WTC11 (cell line): Measurements from ENCODE around the gene LDLRAD3. TPM values are rescaled to one million over a fixed set of nuclear protein-coding genes. Genes with fewer than 3 reads are reported as not detected.

Experiments used
- ATAC-seq: fragments of 200-7000 bp; cut with Tn5 transposase; 2 replicates; pipeline ENCODE4 v1.10.0; 2021; ENCODE audit warnings: mild to moderate bottlenecking, moderate library complexity
- CTCF ChIA-PET: fragments of 300-600 bp; sonication (Branson Sonifier 250); formaldehyde crosslinking; loops from one replicate; lab custom pipeline; 2021; ENCODE audit warnings: antibody characterized with exemption; lab: Charles Lee
- POLR2A ChIA-PET: fragments of 350-600 bp; sonication (Branson Sonifier 250); formaldehyde crosslinking; loops from one replicate; lab custom pipeline; 2021; ENCODE audit warnings: antibody characterized with exemption; lab: Charles Lee
- DNase-seq: peaks from one replicate; pipeline ENCODE4 v3.0.0; 2021; ENCODE audit warnings: low spot score
- H3K27ac Mint-ChIP-seq: 2 replicates; pipeline ENCODE4 v1.8.0; 2021; ENCODE audit warnings: mixed read lengths
- H3K27me3 Mint-ChIP-seq: 2 replicates; pipeline ENCODE4 v1.8.0; 2021; ENCODE audit warnings: low read depth, mild to moderate bottlenecking, moderate library complexity, mixed read lengths
- H3K36me3 Mint-ChIP-seq: 2 replicates; pipeline ENCODE4 v1.8.0; 2021; ENCODE audit warnings: mixed read lengths
- H3K4me1 Mint-ChIP-seq: 2 replicates; pipeline ENCODE4 v1.8.0; 2022; ENCODE audit warnings: mixed read lengths
- H3K4me3 Mint-ChIP-seq: 2 replicates; pipeline ENCODE4 v1.8.0; 2021; ENCODE audit warnings: mild to moderate bottlenecking, moderate library complexity, mixed read lengths
- H3K9me3 Mint-ChIP-seq: 2 replicates; pipeline ENCODE4 v1.8.0; 2021; ENCODE audit warnings: mixed read lengths
- CREB1 ChIP-seq: sonication (generic); formaldehyde crosslinking; IDR thresholded peaks from 2 replicates; pipeline ENCODE4 v1.8.0; 2023; ENCODE audit warnings: mild to moderate bottlenecking, missing genetic modification reagents
- ELF4 ChIP-seq: sonication (generic); formaldehyde crosslinking; IDR thresholded peaks from 2 replicates; pipeline ENCODE4 v1.8.1; 2022; ENCODE audit warnings: low read depth, mild to moderate bottlenecking, moderate library complexity, missing genetic modification reagents
- ESRRA ChIP-seq: sonication (generic); formaldehyde crosslinking; IDR thresholded peaks from 2 replicates; pipeline ENCODE4 v1.8.1; 2022; ENCODE audit warnings: mild to moderate bottlenecking, missing genetic modification reagents, borderline replicate concordance
- NFYB ChIP-seq: sonication (generic); formaldehyde crosslinking; conservative IDR thresholded peaks from 2 replicates; pipeline ENCODE4 v1.8.0; 2022; ENCODE audit warnings: low read depth, missing genetic modification reagents
- total RNA-seq: library from RNA; stranded (reverse); gene quantifications from 3 replicates; pipeline ENCODE4 v1.2.3, GENCODE V29; 2021
- TF ChIP-seq, protein P1 (sequence below): sonication (generic); formaldehyde crosslinking; IDR thresholded peaks from 2 replicates; pipeline ENCODE4 v1.8.1; 2023; ENCODE audit warnings: mild to moderate bottlenecking, missing genetic modification reagents
- TF ChIP-seq, protein P2 (sequence below): fragments of 250-450 bp; sonication (Bioruptor Pico); IDR thresholded peaks from 2 replicates; pipeline ENCODE4 v1.9.0; 2021; ENCODE audit warnings: mild to moderate bottlenecking, borderline replicate concordance
- TF ChIP-seq, protein P3 (sequence below): sonication (generic); formaldehyde crosslinking; IDR thresholded peaks from 2 replicates; pipeline ENCODE4 v1.8.1; 2023; ENCODE audit warnings: mild to moderate bottlenecking, missing genetic modification reagents, moderate library complexity
- TF ChIP-seq, protein P4 (sequence below): sonication (generic); formaldehyde crosslinking; IDR thresholded peaks from 2 replicates; pipeline ENCODE4 v1.8.0; 2023; ENCODE audit warnings: mild to moderate bottlenecking, missing genetic modification reagents
- TF ChIP-seq, protein P5 (sequence below): sonication (generic); formaldehyde crosslinking; conservative IDR thresholded peaks from 2 replicates; pipeline ENCODE4 v1.8.1; 2023; ENCODE audit warnings: mild to moderate bottlenecking, low read depth, missing genetic modification reagents, moderate library complexity
- TF ChIP-seq, protein P6 (sequence below): sonication (generic); formaldehyde crosslinking; IDR thresholded peaks from 2 replicates; pipeline ENCODE4 v1.8.0; 2023; ENCODE audit warnings: missing genetic modification reagents
- TF ChIP-seq, protein P7 (sequence below): sonication (generic); formaldehyde crosslinking; IDR thresholded peaks from 2 replicates; pipeline ENCODE4 v1.8.0; 2022; ENCODE audit warnings: mild to moderate bottlenecking, missing genetic modification reagents

LDLRAD3 gene
- total RNA-seq, 1 experiment from 2014 or later: 14.5 TPM

DNA sequence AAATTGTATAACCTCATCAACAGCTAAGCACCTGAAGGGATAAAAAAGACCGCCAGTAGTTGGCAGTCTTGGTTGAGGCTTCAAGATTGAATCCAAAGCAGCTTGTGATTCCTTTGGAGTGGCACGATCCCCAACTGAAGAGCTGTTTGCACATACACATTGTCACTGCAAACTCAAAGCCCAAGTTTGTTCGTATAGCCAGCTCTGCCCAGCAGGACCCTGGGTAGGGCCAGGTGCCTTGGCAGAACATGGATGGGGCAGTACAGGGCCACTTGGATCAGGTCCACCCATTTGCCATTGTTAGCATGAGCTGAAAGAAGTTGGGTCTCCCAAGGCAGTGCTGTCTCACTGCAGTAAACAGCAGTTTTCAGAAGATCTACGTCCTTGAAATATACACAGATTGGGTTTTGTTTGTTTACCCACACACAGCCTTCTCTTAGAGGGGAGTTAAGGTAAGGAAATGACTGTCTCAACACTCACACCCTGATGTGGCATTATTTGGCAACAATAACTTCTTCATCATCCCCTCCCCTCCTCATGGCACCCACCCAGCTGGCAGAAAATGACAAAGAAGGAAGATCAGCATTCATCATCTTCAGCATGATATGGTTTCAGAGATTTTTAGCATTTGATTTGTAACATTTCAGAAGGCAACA is 212.4 kb downstream of the LDLRAD3 start (continued):
- TF ChIP-seq, protein P1, sequence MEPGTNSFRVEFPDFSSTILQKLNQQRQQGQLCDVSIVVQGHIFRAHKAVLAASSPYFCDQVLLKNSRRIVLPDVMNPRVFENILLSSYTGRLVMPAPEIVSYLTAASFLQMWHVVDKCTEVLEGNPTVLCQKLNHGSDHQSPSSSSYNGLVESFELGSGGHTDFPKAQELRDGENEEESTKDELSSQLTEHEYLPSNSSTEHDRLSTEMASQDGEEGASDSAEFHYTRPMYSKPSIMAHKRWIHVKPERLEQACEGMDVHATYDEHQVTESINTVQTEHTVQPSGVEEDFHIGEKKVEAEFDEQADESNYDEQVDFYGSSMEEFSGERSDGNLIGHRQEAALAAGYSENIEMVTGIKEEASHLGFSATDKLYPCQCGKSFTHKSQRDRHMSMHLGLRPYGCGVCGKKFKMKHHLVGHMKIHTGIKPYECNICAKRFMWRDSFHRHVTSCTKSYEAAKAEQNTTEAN (CRISPR knock-in tag): no peak
- TF ChIP-seq, protein P2, sequence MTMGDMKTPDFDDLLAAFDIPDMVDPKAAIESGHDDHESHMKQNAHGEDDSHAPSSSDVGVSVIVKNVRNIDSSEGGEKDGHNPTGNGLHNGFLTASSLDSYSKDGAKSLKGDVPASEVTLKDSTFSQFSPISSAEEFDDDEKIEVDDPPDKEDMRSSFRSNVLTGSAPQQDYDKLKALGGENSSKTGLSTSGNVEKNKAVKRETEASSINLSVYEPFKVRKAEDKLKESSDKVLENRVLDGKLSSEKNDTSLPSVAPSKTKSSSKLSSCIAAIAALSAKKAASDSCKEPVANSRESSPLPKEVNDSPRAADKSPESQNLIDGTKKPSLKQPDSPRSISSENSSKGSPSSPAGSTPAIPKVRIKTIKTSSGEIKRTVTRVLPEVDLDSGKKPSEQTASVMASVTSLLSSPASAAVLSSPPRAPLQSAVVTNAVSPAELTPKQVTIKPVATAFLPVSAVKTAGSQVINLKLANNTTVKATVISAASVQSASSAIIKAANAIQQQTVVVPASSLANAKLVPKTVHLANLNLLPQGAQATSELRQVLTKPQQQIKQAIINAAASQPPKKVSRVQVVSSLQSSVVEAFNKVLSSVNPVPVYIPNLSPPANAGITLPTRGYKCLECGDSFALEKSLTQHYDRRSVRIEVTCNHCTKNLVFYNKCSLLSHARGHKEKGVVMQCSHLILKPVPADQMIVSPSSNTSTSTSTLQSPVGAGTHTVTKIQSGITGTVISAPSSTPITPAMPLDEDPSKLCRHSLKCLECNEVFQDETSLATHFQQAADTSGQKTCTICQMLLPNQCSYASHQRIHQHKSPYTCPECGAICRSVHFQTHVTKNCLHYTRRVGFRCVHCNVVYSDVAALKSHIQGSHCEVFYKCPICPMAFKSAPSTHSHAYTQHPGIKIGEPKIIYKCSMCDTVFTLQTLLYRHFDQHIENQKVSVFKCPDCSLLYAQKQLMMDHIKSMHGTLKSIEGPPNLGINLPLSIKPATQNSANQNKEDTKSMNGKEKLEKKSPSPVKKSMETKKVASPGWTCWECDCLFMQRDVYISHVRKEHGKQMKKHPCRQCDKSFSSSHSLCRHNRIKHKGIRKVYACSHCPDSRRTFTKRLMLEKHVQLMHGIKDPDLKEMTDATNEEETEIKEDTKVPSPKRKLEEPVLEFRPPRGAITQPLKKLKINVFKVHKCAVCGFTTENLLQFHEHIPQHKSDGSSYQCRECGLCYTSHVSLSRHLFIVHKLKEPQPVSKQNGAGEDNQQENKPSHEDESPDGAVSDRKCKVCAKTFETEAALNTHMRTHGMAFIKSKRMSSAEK (CRISPR knock-in tag): no peak

DNA sequence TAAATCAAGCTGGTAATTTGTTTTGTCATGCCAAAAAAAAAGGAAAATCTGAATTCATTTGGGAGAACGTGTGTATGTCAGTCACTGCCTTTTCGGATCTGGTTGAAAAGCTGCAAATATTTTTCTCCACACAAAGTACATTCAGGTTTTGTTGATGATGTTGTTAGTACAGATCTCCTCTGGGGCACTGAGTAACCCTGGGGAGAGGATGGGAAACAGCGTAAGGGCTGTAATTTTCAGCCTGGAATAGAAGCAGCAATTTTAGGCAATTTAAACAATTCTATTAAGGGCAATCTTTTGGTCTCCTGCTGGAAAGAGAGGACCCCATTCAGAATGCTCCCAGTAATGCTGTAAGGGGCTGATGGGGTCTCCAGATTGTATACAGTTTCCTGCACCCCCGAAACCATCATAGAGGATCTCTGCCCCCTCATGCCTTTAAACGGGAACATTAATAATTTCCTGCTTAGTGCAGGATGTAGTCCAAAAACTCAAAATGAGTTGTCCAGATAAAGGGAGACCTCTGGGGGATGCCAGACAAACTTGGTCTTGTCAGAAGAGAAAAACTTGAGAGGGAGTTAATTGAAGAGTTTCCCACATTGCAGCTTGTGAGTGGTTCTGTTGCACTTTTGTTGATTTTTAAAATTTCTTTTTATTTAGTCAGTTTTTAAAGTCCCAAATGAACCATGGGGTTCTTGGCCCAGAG is 213.1 kb downstream of the LDLRAD3 start:
- no peak for ATAC-seq
- ChIA-PET POLR2A (no interaction called here), CTCF (interaction anchor here (1.2 to 3.7 kb wide), 11 partner anchors 15 to 335 kb away, joined by 3 to 45 read pairs (median 4); no protein-coding TSS in a partner anchor)
- TF ChIP-seq NFYB (CRISPR knock-in tag): no peak
- TF ChIP-seq, protein P3, sequence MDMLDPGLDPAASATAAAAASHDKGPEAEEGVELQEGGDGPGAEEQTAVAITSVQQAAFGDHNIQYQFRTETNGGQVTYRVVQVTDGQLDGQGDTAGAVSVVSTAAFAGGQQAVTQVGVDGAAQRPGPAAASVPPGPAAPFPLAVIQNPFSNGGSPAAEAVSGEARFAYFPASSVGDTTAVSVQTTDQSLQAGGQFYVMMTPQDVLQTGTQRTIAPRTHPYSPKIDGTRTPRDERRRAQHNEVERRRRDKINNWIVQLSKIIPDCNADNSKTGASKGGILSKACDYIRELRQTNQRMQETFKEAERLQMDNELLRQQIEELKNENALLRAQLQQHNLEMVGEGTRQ (CRISPR knock-in tag): no peak
- TF ChIP-seq ESRRA (CRISPR knock-in tag): no peak
- TF ChIP-seq, protein P4, sequence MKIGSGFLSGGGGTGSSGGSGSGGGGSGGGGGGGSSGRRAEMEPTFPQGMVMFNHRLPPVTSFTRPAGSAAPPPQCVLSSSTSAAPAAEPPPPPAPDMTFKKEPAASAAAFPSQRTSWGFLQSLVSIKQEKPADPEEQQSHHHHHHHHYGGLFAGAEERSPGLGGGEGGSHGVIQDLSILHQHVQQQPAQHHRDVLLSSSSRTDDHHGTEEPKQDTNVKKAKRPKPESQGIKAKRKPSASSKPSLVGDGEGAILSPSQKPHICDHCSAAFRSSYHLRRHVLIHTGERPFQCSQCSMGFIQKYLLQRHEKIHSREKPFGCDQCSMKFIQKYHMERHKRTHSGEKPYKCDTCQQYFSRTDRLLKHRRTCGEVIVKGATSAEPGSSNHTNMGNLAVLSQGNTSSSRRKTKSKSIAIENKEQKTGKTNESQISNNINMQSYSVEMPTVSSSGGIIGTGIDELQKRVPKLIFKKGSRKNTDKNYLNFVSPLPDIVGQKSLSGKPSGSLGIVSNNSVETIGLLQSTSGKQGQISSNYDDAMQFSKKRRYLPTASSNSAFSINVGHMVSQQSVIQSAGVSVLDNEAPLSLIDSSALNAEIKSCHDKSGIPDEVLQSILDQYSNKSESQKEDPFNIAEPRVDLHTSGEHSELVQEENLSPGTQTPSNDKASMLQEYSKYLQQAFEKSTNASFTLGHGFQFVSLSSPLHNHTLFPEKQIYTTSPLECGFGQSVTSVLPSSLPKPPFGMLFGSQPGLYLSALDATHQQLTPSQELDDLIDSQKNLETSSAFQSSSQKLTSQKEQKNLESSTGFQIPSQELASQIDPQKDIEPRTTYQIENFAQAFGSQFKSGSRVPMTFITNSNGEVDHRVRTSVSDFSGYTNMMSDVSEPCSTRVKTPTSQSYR (CRISPR knock-in tag): no peak
- no peak for TF ChIP-seq CREB1
- TF ChIP-seq, protein P5, sequence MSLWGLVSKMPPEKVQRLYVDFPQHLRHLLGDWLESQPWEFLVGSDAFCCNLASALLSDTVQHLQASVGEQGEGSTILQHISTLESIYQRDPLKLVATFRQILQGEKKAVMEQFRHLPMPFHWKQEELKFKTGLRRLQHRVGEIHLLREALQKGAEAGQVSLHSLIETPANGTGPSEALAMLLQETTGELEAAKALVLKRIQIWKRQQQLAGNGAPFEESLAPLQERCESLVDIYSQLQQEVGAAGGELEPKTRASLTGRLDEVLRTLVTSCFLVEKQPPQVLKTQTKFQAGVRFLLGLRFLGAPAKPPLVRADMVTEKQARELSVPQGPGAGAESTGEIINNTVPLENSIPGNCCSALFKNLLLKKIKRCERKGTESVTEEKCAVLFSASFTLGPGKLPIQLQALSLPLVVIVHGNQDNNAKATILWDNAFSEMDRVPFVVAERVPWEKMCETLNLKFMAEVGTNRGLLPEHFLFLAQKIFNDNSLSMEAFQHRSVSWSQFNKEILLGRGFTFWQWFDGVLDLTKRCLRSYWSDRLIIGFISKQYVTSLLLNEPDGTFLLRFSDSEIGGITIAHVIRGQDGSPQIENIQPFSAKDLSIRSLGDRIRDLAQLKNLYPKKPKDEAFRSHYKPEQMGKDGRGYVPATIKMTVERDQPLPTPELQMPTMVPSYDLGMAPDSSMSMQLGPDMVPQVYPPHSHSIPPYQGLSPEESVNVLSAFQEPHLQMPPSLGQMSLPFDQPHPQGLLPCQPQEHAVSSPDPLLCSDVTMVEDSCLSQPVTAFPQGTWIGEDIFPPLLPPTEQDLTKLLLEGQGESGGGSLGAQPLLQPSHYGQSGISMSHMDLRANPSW (CRISPR knock-in tag): no peak
- TF ChIP-seq, protein P6, sequence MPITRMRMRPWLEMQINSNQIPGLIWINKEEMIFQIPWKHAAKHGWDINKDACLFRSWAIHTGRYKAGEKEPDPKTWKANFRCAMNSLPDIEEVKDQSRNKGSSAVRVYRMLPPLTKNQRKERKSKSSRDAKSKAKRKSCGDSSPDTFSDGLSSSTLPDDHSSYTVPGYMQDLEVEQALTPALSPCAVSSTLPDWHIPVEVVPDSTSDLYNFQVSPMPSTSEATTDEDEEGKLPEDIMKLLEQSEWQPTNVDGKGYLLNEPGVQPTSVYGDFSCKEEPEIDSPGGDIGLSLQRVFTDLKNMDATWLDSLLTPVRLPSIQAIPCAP (CRISPR knock-in tag): no peak
- TF ChIP-seq, protein P7, sequence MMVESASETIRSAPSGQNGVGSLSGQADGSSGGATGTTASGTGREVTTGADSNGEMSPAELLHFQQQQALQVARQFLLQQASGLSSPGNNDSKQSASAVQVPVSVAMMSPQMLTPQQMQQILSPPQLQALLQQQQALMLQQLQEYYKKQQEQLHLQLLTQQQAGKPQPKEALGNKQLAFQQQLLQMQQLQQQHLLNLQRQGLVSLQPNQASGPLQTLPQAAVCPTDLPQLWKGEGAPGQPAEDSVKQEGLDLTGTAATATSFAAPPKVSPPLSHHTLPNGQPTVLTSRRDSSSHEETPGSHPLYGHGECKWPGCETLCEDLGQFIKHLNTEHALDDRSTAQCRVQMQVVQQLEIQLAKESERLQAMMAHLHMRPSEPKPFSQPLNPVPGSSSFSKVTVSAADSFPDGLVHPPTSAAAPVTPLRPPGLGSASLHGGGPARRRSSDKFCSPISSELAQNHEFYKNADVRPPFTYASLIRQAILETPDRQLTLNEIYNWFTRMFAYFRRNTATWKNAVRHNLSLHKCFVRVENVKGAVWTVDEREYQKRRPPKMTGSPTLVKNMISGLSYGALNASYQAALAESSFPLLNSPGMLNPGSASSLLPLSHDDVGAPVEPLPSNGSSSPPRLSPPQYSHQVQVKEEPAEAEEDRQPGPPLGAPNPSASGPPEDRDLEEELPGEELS (CRISPR knock-in tag): no peak
- TF ChIP-seq, protein P1 (CRISPR knock-in tag): no peak
- TF ChIP-seq ELF4 (CRISPR knock-in tag): no peak
- TF ChIP-seq, all 79 proteins: peak for 0
- Mint-ChIP-seq H3K9me3 (no peaks in the 10 kb centered on the region), H3K4me3 (no peak overlapping the region), H3K36me3 (no peaks in the 10 kb centered on the region), H3K4me1 (peaks cover 34% of the 10 kb centered on the region), H3K27ac (no peak overlapping the region), H3K27me3 (no peaks in the 10 kb centered on the region)
- no peak for DNase-seq
